GM12874 (cell line): ENCODE measurements around the gene BCL7B.

Experiments
- CTCF ChIP-seq: IDR thresholded peaks from 2 replicates; pipeline ENCODE4 v1.5.1; 2011; ENCODE audit warnings: low read depth, mild to moderate bottlenecking, control low read depth, low read length, moderate library complexity; ENCODE audit not compliant: insufficient read depth

Gene BCL7B

GRCh38 chr7:73556208-73557107 is 1.0 kb downstream of the BCL7B start:
- TF ChIP-seq CTCF, result no peak

- TF ChIP-seq CTCF, result no peak
Measured at GRCh38 chr7:73555411-73555982, 2.0 kb downstream of the BCL7B start.

GRCh38 chr7:73549176-73549575 is 8.3 kb downstream of the BCL7B start:
- no peak for TF ChIP-seq CTCF

GRCh38 chr7:73547841-73548240 is 9.6 kb downstream of the BCL7B start:
- no peak for TF ChIP-seq CTCF

GRCh38 chr7:73544678-73545077 is 12.8 kb downstream of the BCL7B start:
- no peak for TF ChIP-seq CTCF

GRCh38 chr7:73541722-73542121 is 15.8 kb downstream of the BCL7B start:
- no peak for TF ChIP-seq CTCF

- TF ChIP-seq CTCF, result no peak
Measured at GRCh38 chr7:73539709-73540108, 17.8 kb downstream of the BCL7B start.
